Anterior cingulate cortex (tissue), 58 donors: ENCODE measurements around the gene MALSU1.

Experiments used
- DNase-seq, 58 donors: peaks; one replicate each; lab custom pipeline; 2025; lab: John Stamatoyannopoulos, UW

The MALSU1 gene

DNA sequence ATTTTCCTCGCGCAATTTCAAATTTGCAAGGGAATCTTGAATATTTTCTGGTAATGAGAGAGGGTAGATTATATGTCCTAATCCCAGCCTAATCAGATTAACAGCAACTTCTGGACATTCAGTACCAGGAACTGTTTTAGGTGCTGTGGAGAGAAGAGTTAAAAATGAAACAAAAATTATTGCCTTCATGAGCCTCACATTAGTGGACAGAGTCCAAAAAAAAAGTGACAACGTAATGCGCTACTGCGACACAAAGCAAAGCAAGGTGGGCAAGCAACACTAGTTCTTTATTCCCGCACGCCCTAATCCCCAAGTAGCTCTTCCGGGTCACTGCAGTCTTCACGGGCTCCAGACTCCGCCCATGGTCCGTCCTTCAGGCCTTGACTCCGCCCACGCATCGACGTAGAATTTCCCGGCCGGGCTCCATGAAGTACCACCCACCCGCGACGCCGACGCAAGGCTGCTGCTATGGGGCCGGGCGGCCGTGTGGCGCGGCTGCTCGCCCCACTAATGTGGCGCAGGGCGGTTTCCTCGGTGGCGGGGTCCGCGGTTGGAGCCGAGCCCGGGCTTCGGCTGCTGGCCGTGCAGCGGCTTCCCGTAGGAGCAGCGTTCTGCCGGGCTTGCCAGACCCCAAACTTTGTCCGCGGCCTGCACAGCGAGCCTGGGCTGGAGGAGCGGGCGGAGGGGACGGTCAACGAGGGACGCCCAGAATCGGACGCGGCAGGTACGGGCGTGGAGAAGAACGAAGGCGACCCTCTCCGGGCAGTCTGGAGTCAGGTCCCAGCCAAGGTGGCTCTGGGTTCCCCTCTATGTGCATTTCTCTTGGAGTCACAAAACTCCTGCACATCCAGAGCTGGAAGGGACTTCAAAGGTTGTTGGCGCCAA is at the start of gene MALSU1:
MALSU1 (plus strand) TSS at position 455 of the 885 bp plus-strand sequence; CDS start at position 469, 14 bp downstream.
- DNase-seq: peak; percentile 59 to 99 (median 93)

DNA sequence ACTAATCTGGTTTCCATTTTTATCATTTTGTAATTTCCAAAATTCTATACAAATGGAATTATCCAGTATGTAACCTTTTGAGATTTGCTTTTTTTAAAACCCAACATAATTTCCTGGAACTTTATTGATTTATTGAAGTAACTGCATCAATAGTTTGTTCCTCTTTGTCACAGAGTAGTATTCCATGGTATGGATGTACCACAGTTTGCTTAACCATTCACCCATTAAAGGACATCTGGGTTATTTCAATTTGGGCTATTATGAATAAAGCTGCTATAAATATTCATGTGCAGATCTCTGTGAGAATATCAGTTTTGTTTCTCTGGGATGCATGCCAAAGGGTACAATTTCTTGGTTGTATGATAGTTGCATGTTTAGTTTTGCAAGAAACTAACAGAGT is 49.7 kb upstream of the MALSU1 start:
- DNase-seq: no peak

DNA sequence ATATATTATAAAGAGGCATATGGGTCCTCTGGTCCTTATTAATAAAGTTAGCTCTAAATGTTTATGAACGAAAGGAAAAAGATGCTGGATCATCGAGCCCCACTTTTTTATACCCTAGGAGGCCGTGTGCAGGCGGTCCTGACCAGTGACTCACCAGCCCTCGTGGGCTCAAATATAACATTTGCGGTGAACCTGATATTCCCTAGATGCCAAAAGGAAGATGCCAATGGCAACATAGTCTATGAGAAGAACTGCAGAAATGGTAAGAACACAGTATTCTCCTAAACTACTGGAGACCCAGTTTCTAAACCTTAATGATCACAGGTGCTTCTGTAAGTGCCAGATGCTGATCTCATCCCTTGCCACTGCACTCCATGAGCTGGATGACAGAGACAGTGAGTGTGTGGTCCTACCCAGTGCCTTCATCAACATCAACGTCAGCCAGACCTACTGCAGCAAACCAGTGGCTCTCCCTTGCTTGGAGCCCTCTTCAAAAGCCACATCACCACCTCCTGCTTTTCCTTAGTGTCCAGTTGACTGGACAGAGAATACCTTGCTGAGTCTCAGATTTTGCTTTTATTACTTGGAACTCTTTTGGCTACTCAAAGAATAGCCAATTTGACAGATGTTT is 45.0 kb upstream of the MALSU1 start:
- DNase-seq: no peak

DNA sequence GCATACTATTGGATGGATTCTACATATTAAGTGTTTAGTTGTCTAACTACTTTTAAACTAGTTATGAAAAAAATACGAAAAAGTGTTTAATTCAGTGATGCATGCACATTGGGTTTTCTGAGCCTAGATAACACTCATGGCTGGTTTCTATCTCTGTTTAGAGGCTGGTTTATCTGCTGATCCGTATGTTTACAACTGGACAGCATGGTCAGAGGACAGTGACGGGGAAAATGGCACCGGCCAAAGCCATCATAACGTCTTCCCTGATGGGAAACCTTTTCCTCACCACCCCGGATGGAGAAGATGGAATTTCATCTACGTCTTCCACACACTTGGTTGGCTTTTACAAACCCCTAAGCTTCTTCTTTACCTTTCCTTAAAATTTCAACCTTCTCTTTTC is 42.4 kb upstream of the MALSU1 start:
- DNase-seq: no peak

DNA sequence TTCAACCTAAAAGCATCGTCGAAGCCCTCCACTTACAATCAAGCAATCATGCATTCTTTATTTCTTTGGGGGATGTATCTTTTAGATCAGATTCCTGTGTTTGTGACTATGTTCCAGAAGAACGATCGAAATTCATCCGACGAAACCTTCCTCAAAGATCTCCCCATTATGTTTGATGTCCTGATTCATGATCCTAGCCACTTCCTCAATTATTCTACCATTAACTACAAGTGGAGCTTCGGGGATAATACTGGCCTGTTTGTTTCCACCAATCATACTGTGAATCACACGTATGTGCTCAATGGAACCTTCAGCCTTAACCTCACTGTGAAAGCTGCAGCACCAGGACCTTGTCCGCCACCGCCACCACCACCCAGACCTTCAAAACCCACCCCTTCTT is 38.8 kb upstream of the MALSU1 start:
- DNase-seq: no peak

DNA sequence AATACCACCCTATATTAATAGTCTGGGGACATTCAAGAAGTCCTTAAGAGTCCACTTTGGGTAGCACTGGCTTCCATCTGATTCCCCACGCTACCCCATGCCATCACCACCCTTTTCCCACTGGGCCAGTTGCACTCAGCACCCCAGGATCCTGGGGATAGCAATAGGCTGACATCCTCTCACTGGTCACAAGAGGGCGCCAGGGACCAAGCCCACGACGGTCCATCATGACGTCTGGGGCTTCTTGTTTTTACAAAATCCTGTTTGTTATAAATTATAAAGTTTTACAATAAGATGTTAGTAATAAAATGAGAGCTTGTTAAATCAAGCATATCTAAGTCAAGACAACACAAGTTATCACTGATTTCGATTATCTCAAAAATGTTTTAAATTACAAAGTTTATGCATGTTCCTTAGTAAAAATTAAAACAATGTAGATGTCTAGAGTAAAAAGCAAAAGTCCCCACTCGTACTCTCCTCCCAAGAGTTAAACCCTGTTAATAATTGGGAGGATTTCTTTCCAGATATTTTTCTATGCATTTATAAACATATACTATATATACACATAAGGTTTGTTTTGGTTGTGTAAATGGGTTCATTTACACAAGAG is 37.2 kb upstream of the MALSU1 start:
- peak in 30 of 58 donors; percentile 2 to 55 (median 14) for DNase-seq

DNA sequence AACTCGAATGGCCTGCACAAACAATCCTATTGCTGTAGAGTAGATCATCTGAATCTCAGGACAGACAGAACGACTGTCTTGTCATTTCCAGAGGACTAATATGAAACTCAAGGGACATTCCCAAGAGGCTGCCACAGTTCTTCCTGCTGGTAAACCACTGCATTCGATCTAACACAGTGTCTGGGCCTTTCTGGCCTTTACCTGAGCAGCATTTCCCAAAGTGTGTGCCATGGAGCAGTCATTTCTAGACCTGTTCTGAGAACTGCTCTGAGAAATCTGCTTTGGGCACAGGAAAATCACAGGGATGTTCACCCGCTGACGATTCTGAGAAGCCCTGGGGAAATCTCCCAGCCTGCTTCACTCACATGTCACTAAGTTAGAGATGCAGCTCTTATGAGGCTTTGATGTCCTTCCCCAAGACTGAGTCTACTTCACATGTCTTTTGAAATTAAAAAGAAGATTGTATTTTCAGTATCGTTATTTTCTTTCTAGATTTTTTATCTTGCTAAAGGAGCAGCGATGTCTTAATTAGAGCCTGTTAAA is 34.2 kb upstream of the MALSU1 start:
- DNase-seq: no peak

DNA sequence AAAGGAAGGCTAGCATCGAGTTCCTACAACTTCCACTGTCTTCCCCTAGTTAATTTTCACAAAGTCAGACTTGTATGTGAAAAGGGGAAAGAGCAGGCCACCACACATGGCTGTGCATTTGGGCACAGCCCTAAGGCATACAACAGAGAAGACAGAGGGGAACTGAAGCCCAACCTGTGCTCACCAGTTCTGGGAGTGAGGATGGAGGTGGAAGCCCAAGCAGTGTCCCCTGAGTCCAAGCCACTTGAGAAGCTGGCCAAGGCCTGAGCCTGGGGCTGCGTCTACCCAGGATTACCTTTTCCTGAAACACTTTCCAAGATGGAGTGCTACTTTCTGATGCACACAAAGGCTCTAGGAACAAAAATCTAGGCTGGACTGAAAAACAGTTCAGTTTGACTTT is 32.2 kb upstream of the MALSU1 start:
- no peak for DNase-seq

DNA sequence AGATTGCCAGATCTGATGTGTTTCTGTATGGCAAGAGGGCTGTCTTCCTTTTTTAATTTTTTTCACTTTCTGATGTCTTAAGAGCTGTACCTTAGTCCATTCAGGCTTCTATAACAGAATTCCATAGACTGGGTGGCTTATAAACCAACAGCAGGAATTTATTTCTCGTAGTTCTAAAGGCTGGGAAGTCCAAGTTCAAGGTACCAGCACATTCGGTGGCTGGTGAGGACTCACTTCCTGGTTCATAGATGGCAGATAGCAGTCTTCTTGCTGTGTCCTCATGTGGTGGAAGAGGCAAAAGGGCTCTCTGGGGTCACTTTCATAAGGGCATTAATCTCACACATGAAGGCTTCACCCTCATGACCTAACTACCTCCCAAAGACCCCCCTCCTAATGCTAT is 31.8 kb upstream of the MALSU1 start:
- DNase-seq: no peak

DNA sequence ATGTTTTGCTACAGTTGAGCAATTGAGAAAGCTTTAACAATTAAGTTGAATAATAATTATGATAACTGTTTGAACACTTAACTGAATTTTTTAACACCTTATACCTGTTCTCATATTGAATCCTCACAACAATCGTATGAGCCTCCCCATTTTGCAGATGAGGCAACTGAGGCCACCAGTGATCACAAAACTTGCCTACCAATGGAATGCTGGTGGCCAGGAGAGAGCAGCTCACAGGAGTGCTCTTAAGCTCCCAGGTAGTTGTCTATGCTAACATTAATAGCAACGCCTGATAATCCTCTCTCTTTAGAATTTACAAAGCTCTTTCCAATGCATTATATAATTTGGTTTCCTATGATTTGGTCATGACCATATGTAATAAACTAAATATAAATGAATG is 31.0 kb upstream of the MALSU1 start:
- DNase-seq: no peak

DNA sequence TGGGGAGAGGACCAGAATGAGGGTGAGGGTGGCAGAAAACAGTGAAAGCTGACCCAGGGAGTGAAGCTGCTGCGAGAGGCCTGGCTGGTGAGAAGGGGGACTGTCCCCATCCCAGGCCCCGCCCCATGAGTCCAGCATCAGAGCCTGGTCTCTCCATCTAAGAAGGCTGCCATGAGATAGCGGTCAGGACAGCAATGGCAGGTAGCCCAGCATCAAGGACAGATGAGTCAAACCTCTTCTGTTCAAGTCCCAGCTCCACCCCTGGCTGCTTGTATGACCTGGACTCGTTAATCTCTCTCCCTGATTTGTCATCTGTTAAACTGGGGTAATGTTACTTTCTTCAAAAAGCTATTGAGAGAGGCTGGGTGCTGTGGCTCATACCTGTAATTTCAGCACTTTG is 30.4 kb upstream of the MALSU1 start:
- no peak for DNase-seq

DNA sequence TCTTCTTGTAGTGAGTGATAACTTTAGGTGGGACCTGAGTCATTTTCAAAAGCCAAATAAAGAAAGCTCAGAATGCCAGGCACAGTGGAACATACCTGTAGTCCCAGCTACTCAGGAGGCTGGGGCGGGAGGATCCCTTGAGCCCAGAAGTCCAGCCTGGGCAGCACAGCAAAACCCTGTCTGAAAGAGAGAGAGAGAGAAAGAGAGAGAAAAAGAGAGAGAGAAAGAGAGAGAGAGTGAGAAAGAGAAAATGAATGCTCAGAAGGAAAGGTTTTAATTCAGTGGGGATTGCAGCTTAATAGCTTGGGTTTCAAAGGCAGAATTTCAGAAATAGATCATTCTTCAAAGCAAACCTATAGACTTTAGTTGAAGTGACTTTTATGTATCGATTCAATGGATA is 26.9 kb upstream of the MALSU1 start:
- DNase-seq: no peak

DNA sequence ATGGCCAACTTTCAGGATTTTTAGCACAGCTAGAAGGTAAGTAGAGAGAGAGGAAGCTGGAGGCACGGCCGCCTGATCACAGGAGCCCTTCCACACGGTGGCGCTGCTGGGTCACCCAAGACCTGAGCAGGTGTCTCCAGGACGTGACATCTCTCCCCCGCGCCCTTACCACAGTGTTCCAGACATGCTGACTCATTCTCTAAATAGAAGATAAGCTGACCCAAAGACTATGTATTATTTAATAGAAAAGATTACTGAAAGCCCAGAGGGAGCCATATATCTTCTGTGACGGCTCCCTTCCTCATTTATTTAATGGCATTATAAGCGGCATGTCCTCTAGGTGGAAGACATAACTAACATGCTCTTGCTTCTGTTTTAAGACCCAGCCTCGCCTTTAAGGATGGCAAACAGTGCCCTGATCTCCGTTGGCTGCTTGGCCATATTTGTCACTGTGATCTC is 26.0 kb upstream of the MALSU1 start:
- peak in 35 of 58 donors; percentile 1 to 68 (median 11) for DNase-seq

DNA sequence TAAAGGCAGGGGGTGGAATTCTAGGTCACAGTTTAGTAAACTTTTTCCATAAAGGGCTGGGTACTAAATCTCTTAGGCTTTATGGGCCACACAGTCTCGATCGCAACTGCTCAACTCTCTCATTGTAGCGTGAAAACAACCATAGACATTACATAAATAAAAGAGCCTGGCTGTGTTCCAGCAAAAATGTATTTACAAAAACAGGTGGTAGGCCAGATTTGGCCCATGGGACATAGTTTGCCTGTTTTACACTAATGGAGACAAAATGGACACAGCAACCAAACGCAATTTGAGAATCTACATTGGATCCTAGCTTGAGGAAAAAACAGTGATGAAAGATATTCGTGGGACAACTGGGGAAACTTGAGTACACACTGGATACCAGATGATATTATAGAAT is 23.2 kb upstream of the MALSU1 start:
- no peak for DNase-seq

DNA sequence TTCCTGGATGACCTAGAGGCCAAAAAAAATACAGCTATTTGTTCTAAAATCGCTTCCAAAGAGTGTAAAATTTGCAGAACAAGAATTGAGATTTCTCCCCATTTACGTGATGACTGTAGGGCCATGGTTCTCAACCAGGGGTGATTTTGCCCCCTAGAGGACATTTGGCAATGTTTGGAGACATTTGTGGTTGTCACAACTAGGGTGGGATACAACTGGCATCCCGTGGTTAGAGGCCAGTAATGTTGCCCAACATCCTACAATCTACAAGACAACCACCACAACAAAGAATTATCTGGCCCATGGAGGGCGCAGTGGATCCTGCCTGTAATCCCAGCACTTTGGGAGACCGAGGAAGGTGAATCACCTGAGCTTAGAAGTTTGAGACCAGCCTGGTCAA is 22.8 kb upstream of the MALSU1 start:
- DNase-seq: no peak

DNA sequence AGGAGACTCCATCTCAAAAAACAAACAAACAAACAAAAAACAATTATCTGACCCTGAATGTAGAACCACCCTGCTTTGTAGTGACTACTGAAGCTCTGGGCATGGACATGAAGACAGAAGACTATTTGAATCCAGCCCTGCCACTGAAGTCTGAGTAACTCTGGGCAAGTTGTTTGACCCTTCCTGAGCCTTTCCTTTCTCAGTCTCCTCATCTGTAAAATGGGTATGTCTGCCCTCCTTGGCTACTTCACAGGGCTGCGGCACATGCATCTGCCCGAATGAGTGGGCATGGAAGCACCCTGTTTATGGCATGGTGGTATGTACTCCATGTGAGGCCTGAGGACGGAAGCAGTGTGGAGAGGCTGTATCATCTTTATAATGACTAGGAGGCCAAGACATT is 22.2 kb upstream of the MALSU1 start:
- DNase-seq: no peak

DNA sequence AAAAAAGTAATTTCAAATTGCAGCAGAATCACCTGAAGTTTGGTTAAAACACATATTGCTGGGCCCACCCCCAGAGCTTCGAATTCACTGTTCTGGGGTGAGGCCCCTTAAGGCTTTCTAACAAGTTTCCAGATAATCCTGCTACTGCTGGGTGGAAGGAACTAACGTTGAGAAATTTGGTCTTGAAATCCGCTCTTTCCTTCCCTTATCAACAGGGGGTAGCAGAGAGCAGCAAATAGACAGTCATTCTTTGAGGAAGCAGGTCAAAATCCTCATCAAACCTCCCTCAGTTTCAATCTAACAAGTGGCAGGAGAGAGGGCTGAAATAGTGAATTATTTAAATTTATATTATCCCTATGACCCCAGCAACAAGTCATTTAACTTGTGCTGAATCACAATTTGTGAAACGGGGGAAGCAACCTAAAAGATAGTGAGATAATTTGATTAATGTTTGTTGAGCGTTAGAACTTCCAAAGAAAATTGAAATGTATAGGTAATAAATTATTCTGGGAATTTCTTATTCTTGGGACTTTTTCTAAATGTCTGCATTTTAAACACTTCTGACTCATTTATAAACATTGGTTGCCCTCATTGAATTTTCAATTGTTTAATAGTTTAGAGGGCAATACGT is 21.7 kb upstream of the MALSU1 start:
- DNase-seq: peak in 6 of 58 donors; percentile 0 to 34 (median 2)

DNA sequence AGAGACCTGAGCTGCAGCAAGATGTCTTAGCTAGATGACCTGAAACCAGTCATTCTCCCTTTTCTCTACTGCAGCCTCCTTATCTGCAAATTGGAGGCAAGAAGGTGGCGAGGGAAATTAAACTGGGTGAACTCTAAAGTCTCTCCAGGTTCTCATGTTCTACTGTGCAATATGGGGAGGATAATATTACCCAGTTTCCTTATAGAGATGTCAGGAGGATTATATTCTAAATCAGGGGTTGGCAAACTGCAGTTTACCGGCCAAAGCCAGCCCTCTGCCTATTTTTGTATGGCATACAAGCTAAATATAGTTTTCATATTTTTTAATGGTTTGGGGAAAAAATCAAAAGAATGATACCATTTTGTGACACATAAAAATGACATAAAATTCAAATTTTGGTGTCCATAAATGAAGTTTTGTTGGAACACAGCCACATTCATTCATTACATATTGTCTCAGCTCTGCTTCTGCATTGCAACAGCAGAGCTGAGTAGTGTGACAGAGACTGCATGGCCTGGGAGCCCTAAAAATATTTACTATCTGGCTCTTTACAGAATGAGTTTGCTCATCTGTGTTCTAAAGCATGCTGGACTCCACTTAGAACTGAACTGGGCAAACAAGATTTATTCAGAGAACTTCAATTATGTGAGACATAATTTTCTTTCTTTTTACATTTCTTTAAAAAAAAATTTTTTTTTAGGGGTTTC is 19.2 kb upstream of the MALSU1 start:
- DNase-seq: no peak

DNA sequence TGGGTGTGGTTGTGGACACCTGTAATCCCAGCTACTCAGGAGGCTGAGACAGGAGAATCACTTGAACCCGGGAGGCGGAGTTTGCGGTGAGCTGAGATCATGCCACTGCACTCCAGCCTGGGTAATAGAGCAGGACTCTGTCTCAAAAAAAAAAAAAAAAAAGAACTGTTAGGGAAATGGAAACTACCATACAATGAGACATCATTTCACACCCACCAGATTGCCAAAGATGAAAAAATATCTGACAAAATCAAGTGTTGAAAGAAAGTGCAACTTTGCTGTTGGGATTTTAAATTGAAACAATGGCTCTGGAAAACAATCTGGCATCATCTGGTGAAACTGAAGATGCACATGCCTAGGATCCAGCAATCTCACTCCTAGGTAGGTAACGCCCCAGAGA is 16.1 kb upstream of the MALSU1 start:
- DNase-seq: no peak

DNA sequence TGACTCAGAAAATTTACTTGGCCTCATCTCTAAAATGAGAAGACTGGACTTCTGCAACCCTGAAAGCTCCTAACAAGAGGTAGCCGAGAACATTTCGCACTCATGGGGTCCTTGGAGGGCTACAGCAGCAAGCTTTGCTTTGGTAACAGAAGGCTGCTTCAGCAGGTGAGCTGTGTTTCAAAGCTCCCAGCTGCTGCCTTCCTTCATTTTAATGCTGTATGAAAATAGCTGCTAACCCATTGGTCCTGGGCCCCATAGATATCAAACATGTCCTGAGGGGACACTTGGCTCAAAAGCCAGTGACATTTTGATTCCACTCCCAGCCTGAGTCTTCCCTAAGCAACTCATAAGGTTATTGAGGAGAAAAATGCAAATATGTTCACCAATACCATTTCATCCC is 14.3 kb upstream of the MALSU1 start:
- no peak for DNase-seq
